Head of caudate nucleus (tissue), 42 donors: Measurements from ENCODE around the gene MYRIP.
A peak's percentile ranks its signal among the peaks of the same experiment; 100 is the strongest.
"Not testable (repeated sequence)": the region's sequence is repeated elsewhere in the genome, so short reads cannot be mapped to it uniquely, and the experiment has no call there.

Experiments
- DNase-seq, 42 donors: peaks; one replicate each; pipeline versions ENCODE4 v3.0.0 to v3.0.0-alpha.2; 2020 to 2021; ENCODE audit warnings: mixed read lengths in 7 of 42
- intact Hi-C: fragments of 100-400 bp; cut with DNase I; formaldehyde crosslinking; loops from one replicate; pipeline ENCODE4 v1.15.0; 2022

MYRIP gene

GRCh38 chr3:40097131-40098117 is 288.0 kb downstream of the MYRIP start:
- intact Hi-C loops, result no loop called here
- DNase-seq, result no peak

- intact Hi-C loops, result no loop called here
- DNase-seq, result no peak
These were observed 288.9 kb downstream of the MYRIP start for GRCh38 chr3:40098261-40098759.

GRCh38 chr3:40099871-40100270 is 290.5 kb downstream of the MYRIP start:
- no peak for DNase-seq
- intact Hi-C loops, result no loop called here

- no peak for DNase-seq
- intact Hi-C loops, result no loop called here
These were observed 292.8 kb downstream of the MYRIP start for GRCh38 chr3:40102182-40102581.

GRCh38 chr3:40103829-40104228 is 294.4 kb downstream of the MYRIP start:
- intact Hi-C loops, result no loop called here
- DNase-seq, result no peak

- no peak for DNase-seq
- intact Hi-C loops, result no loop called here
These were observed 295.0 kb downstream of the MYRIP start for GRCh38 chr3:40104441-40104840.

GRCh38 chr3:40108643-40109042 is 299.2 kb downstream of the MYRIP start:
- intact Hi-C loops, result no loop called here

GRCh38 chr3:40109641-40110490 is 300.5 kb downstream of the MYRIP start:
- DNase-seq, result peak in 5 of 42 donors; percentile 12 to 30 (median 17)
- intact Hi-C loops, result no loop called here

More at GRCh38 chr3:40108643-40109042, 299.2 kb downstream of the MYRIP start:
- DNase-seq, result no peak

GRCh38 chr3:40116478-40117177 is 307.2 kb downstream of the MYRIP start:
- DNase-seq, result no peak
- intact Hi-C loops, result no loop called here

- intact Hi-C loops, result no loop called here
- DNase-seq, result no peak
These were observed 308.7 kb downstream of the MYRIP start for GRCh38 chr3:40118091-40118490.

GRCh38 chr3:40120067-40120692 is 310.8 kb downstream of the MYRIP start:
- DNase-seq, result no peak
- intact Hi-C loops, result no loop called here

- intact Hi-C loops, result no loop called here
- peak in 5 of 42 donors; percentile 11 to 44 (median 16) for DNase-seq
These were observed 311.4 kb downstream of the MYRIP start for GRCh38 chr3:40120806-40121205.

- intact Hi-C loops, result no loop called here
- DNase-seq, result peak in 28 of 42 donors; percentile 12 to 73 (median 48)
These were observed 315.5 kb downstream of the MYRIP start for GRCh38 chr3:40124918-40125317.

GRCh38 chr3:40128166-40128565 is 318.8 kb downstream of the MYRIP start:
- intact Hi-C loops, result no loop called here
- no peak for DNase-seq

GRCh38 chr3:40129510-40129909 is 320.1 kb downstream of the MYRIP start:
- DNase-seq, result peak in 1 of 42 donors; percentile 16
- intact Hi-C loops, result no loop called here

- DNase-seq, result no peak
- intact Hi-C loops, result no loop called here
These were observed 320.6 kb downstream of the MYRIP start for GRCh38 chr3:40129981-40130380.

- DNase-seq, result no peak
- intact Hi-C loops, result no loop called here
These were observed 321.3 kb downstream of the MYRIP start for GRCh38 chr3:40130721-40131120.

- intact Hi-C loops, DNase-seq: not testable (repeated sequence)
These were observed 324.6 kb downstream of the MYRIP start for GRCh38 chr3:40133886-40134575.
